Lower lobe of right lung (tissue), 2 donors: ENCODE results near the gene USP48. TPM values are rescaled to one million over a fixed set of nuclear protein-coding genes. Genes with fewer than 3 reads are reported as not detected.
"Not testable (repeated sequence)": the region's sequence is repeated elsewhere in the genome, so short reads cannot be mapped to it uniquely, and the experiment has no call there.

Experiments
- ATAC-seq, 2 donors: fragments of 200-7000 bp; cut with Tn5 transposase; one replicate each; pipeline ENCODE4 v1.9.1; 2020 to 2022; ENCODE audit warnings: mild to moderate bottlenecking in 2 of 2, moderate library complexity in 2 of 2
- DNase-seq: peaks from one replicate; pipeline ENCODE4 v3.0.0-alpha.2; 2020
- H3K27ac ChIP-seq: fragments of 200-600 bp; one replicate; pipeline ENCODE4 v1.8.0; 2022
- H3K27me3 ChIP-seq: fragments of 200-600 bp; one replicate; pipeline ENCODE4 v1.8.0; 2022; ENCODE audit warnings: low read depth
- H3K36me3 ChIP-seq: fragments of 200-600 bp; one replicate; pipeline ENCODE4 v1.8.0; 2022; ENCODE audit warnings: mild to moderate bottlenecking
- H3K4me1 ChIP-seq: fragments of 200-600 bp; one replicate; pipeline ENCODE4 v1.8.0; 2022
- H3K4me3 ChIP-seq: fragments of 200-600 bp; one replicate; pipeline ENCODE4 v1.8.0; 2022; ENCODE audit warnings: mild to moderate bottlenecking
- H3K9me3 ChIP-seq: fragments of 200-600 bp; one replicate; pipeline ENCODE4 v1.8.0; 2022
- CTCF ChIP-seq: fragments of 200-600 bp; IDR thresholded peaks from one replicate; pipeline ENCODE4 v1.8.0; 2022; ENCODE audit warnings: antibody characterized with exemption, mild to moderate bottlenecking
- intact Hi-C: fragments of 100-400 bp; cut with DNase I; formaldehyde crosslinking; loops from one replicate; pipeline ENCODE4 v1.11.0; 2022
- total RNA-seq: library from RNA; stranded (reverse); fragmentation: NEBNext Ultra II Directional; extraction: Animal tissue kit (Norgen Biotek cat#: 25700); gene quantifications from one replicate; pipeline ENCODE4 v1.2.1, GENCODE V29; 2021
- donor health status: DM: no; HTN: yes; CAD: no; lungs with severe emphysema.

The USP48 gene
- total RNA-seq, 1 donor from 2014 or later, result 61.9 TPM

- TF ChIP-seq CTCF, result no peak
- ATAC-seq (no peak), DNase-seq (no peak)
- Histone ChIP-seq H3K27ac (peak overlapping the region; percentile 98), H3K27me3 (no peaks in the 10 kb centered on the region), H3K36me3 (no peaks in the 10 kb centered on the region), H3K4me1 (peaks cover 24% of the 10 kb centered on the region), H3K4me3 (peak overlapping the region; percentile 99), H3K9me3 (no peaks in the 10 kb centered on the region)
- intact Hi-C loops, result no loop called here
Observed at GRCh38 chr1:21781815-21782348, 1.1 kb downstream of the USP48 start.

GRCh38 chr1:21779613-21780521 lies 3.1 kb downstream of the USP48 start:
- no peaks in the 10 kb centered on the region for H3K36me3 ChIP-seq
- no peak overlapping the region for H3K27ac ChIP-seq
- no peak for DNase-seq
- H3K9me3 ChIP-seq, result no peaks in the 10 kb centered on the region
- intact Hi-C loops, result no loop called here
- no peaks in the 10 kb centered on the region for H3K27me3 ChIP-seq
- TF ChIP-seq CTCF, result no peak
- peaks cover 33% of the 10 kb centered on the region for H3K4me1 ChIP-seq
- no peak overlapping the region for H3K4me3 ChIP-seq
- ATAC-seq, result no peak

- intact Hi-C loops, result no loop called here
- TF ChIP-seq CTCF, result no peak
- no peak for ATAC-seq
- peaks cover 37% of the 10 kb centered on the region for H3K4me1 ChIP-seq
- no peak overlapping the region for H3K4me3 ChIP-seq
- no peaks in the 10 kb centered on the region for H3K36me3 ChIP-seq
- no peak overlapping the region for H3K27ac ChIP-seq
- H3K27me3 ChIP-seq, result no peaks in the 10 kb centered on the region
- no peak for DNase-seq
- H3K9me3 ChIP-seq, result no peaks in the 10 kb centered on the region
Observed at GRCh38 chr1:21778405-21778727, 4.6 kb downstream of the USP48 start.

- intact Hi-C loops, H3K27me3 ChIP-seq, H3K9me3 ChIP-seq, H3K27ac ChIP-seq, DNase-seq, H3K36me3 ChIP-seq, ATAC-seq, H3K4me3 ChIP-seq: not testable (repeated sequence)
- H3K4me1 ChIP-seq, result peaks cover 41% of the 10 kb centered on the region
Observed at GRCh38 chr1:21776925-21777324, 6.0 kb downstream of the USP48 start.

GRCh38 chr1:21775985-21776562 lies 6.9 kb downstream of the USP48 start:
- intact Hi-C loops, result no loop called here
- Histone ChIP-seq H3K4me1 (peaks cover 33% of the 10 kb centered on the region), H3K27ac (no peak overlapping the region), H3K4me3 (no peak overlapping the region), H3K9me3 (no peaks in the 10 kb centered on the region), H3K27me3 (no peaks in the 10 kb centered on the region), H3K36me3 (no peaks in the 10 kb centered on the region)
- DNase-seq (no peak), ATAC-seq (no peak)
- no peak for TF ChIP-seq CTCF

- no peak for DNase-seq
- intact Hi-C loops, result no loop called here
- no peak overlapping the region for H3K4me3 ChIP-seq
- no peak overlapping the region for H3K27ac ChIP-seq
- peaks cover 31% of the 10 kb centered on the region for H3K4me1 ChIP-seq
- H3K27me3 ChIP-seq, result no peaks in the 10 kb centered on the region
- H3K36me3 ChIP-seq, result no peaks in the 10 kb centered on the region
- no peak for ATAC-seq
- no peaks in the 10 kb centered on the region for H3K9me3 ChIP-seq
- no peak for TF ChIP-seq CTCF
Observed at GRCh38 chr1:21775550-21775914, 7.4 kb downstream of the USP48 start.
